Activated T-helper 2 cell treated with anti-CD3 and anti-CD28 coated beads, Interferon-gamma antibody, Interleukin-2, Interleukin-4, amounts not matched to agents 10 μg/mL and 5 μg/mL and 100 μg/mL, durations not matched to agents 14 hours and 24 hours and 36 hours (primary cell): ENCODE results near the gene CD47. TPM values are rescaled to one million over a fixed set of nuclear protein-coding genes. Genes with fewer than 3 reads are reported as not detected.

Experiments
- DNase-seq: peaks from one replicate; pipeline ENCODE4 v3.0.0; 2021; ENCODE audit warnings: low spot score
- H3K27ac Mint-ChIP-seq: one replicate; pipeline ENCODE4 v1.8.0; 2021; ENCODE audit warnings: mixed read lengths
- H3K27me3 Mint-ChIP-seq: one replicate; pipeline ENCODE4 v1.8.0; 2021; ENCODE audit warnings: low read depth, mixed read lengths
- H3K36me3 Mint-ChIP-seq: one replicate; pipeline ENCODE4 v1.8.0; 2021; ENCODE audit warnings: low read depth, mixed read lengths
- H3K4me1 Mint-ChIP-seq: one replicate; pipeline ENCODE4 v1.8.0; 2021; ENCODE audit warnings: low read depth, mixed read lengths
- H3K4me3 Mint-ChIP-seq: one replicate; pipeline ENCODE4 v1.8.0; 2021; ENCODE audit warnings: low read depth, mild to moderate bottlenecking, moderate library complexity, mixed read lengths
- H3K9me3 Mint-ChIP-seq: one replicate; pipeline ENCODE4 v1.8.0; 2021; ENCODE audit warnings: mixed read lengths
- intact Hi-C: fragments of 100-400 bp; cut with micrococcal nuclease; formaldehyde crosslinking; loops from one replicate; pipeline ENCODE4 v1.15.1; 2023
- total RNA-seq: library from RNA; stranded (reverse); gene quantifications from 2 replicates; pipeline ENCODE4 v1.2.3, GENCODE V29; 2022

CD47 gene
- total RNA-seq: 145 and 146 TPM in 2 replicates

- Mint-ChIP-seq H3K4me3 (peak within 1 kb of the TSS; percentile 99), H3K27me3 (peaks cover 2% of the 10 kb centered on the region), H3K27ac (peak within 1 kb of the TSS; percentile 100), H3K36me3 (peaks cover 31% of the 10 kb centered on the region), H3K9me3 (no peaks in the 10 kb centered on the region), H3K4me1 (peaks cover 29% of the 10 kb centered on the region)
- peak; percentile 95 for DNase-seq
- intact Hi-C loops: loop anchor here (1.0 to 2.0 kb wide), 2 partner anchors 9 to 498 kb away; partner anchors contain the start of genes CIP2A and DZIP3
These were observed at the start of gene CD47 for GRCh38 chr3:108090701-108091497. Gene CD47 (minus strand): TSS chr3:108091031. CDS start chr3:108090908, 123 bp downstream.

- Mint-ChIP-seq H3K4me3 (no peak overlapping the region), H3K4me1 (peaks cover 37% of the 10 kb centered on the region), H3K36me3 (peaks cover 94% of the 10 kb centered on the region), H3K27ac (no peak overlapping the region), H3K27me3 (no peaks in the 10 kb centered on the region), H3K9me3 (no peaks in the 10 kb centered on the region)
- intact Hi-C loops: no loop called here
- DNase-seq: no peak
These were observed 46.6 kb upstream of the CD47 start for GRCh38 chr3:108137460-108137814.

GRCh38 chr3:108136561-108137459, 46.0 kb upstream of the CD47 start:
- Mint-ChIP-seq H3K27ac (no peak overlapping the region), H3K4me3 (no peak overlapping the region), H3K4me1 (peaks cover 43% of the 10 kb centered on the region), H3K27me3 (no peaks in the 10 kb centered on the region), H3K9me3 (no peaks in the 10 kb centered on the region), H3K36me3 (peaks cover 94% of the 10 kb centered on the region)
- intact Hi-C loops: no loop called here
- DNase-seq: no peak

DNA sequence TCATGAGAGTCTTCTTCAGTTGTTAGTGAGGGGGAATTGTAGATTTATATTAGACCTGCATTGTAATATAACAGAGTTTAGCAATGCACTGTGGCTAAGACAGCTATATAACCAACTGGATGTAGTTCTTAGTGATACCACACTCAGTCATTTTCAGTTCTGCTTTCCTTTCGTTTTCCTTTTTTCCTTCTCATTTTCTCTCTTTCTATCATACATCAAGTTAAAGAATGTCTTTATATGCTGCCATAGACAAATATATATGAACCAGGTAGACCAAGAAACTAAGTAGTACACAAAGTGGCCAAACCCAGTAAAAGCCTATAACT, 43.7 kb upstream of the CD47 start:
- Mint-ChIP-seq H3K27ac (peak overlapping the region; percentile 91), H3K4me1 (peaks cover 64% of the 10 kb centered on the region), H3K4me3 (peak overlapping the region; percentile 14), H3K9me3 (no peaks in the 10 kb centered on the region), H3K36me3 (peaks cover 95% of the 10 kb centered on the region), H3K27me3 (no peaks in the 10 kb centered on the region)
- intact Hi-C loops: loop anchor here (1.0 to 5.0 kb wide), 3 partner anchors 9 to 193 kb away; partner anchors contain the start of gene HHLA2
- DNase-seq: no peak

GRCh38 chr3:108133858-108134554, 43.2 kb upstream of the CD47 start:
- intact Hi-C loops: loop anchor here (1.0 to 5.0 kb wide), 3 partner anchors 9 to 193 kb away; partner anchors contain the start of gene HHLA2
- Mint-ChIP-seq H3K9me3 (no peaks in the 10 kb centered on the region), H3K4me1 (peaks cover 66% of the 10 kb centered on the region), H3K27ac (peak overlapping the region; percentile 91), H3K27me3 (no peaks in the 10 kb centered on the region), H3K4me3 (peak overlapping the region; percentile 67), H3K36me3 (peaks cover 95% of the 10 kb centered on the region)
- DNase-seq: no peak

DNA sequence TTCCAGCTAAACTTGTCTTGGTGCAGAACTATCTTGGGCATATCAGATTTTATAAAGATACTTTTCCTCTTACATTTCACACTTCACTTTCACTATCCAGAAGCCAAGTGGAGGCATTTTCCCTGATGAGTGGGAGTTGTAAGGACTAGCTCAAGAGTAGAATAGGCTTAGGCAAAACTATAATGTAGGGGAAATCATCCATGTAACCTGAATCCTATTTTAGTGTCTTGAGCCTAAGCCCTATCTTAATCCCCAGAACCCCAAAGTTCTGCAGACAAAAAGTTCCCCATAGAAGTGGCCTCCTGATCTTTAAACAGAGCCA, 42.2 kb upstream of the CD47 start:
- H3K9me3 Mint-ChIP-seq: peaks cover 7% of the 10 kb centered on the region
- H3K27ac Mint-ChIP-seq: peak overlapping the region; percentile 91
- DNase-seq: no peak
- H3K4me3 Mint-ChIP-seq: peak overlapping the region; percentile 67
- peaks cover 97% of the 10 kb centered on the region for H3K36me3 Mint-ChIP-seq
- intact Hi-C loops: loop anchor here (5.0 kb wide), 1 partner anchor 194 kb away; no protein-coding TSS in a partner anchor
- no peaks in the 10 kb centered on the region for H3K27me3 Mint-ChIP-seq
- peaks cover 76% of the 10 kb centered on the region for H3K4me1 Mint-ChIP-seq

DNA sequence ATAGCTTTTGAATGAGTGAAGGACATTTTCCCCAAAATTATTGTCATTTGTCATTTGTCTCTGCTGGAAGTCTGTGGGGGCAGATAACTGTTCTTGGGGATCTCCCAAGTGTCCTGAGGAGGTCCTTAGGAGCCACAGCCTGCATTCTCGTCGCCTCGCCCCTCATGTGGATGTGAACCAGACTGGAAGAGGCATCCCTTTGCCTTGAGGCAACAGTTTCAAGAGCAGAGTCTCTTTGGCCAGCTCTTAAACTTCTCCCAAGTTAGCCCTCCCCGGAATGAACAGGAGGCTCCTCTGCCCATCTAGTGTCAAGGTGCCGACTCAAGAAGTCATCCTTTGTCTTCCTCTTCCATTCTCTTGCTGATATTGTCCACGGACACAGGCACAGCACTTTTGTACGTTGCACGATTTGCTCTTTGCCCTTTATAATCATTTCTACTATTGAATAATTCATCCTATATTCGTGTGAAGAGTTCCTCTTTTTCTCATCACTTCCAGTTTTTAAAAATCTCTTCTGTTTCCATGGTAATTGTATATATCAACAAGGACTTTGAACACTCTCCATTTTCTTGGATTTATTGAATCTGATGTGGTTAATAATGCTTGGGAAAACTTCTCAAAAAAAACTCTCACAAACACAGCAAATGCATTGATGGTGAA, 40.8 kb upstream of the CD47 start:
- H3K27ac Mint-ChIP-seq: peak overlapping the region; percentile 91
- H3K4me3 Mint-ChIP-seq: peak overlapping the region; percentile 17
- no peaks in the 10 kb centered on the region for H3K27me3 Mint-ChIP-seq
- intact Hi-C loops: loop anchor here (2.0 to 5.0 kb wide), 2 partner anchors 196 to 703 kb away; no protein-coding TSS in a partner anchor
- H3K36me3 Mint-ChIP-seq: peaks cover 91% of the 10 kb centered on the region
- no peak for DNase-seq
- H3K4me1 Mint-ChIP-seq: peaks cover 82% of the 10 kb centered on the region
- H3K9me3 Mint-ChIP-seq: peaks cover 11% of the 10 kb centered on the region

DNA sequence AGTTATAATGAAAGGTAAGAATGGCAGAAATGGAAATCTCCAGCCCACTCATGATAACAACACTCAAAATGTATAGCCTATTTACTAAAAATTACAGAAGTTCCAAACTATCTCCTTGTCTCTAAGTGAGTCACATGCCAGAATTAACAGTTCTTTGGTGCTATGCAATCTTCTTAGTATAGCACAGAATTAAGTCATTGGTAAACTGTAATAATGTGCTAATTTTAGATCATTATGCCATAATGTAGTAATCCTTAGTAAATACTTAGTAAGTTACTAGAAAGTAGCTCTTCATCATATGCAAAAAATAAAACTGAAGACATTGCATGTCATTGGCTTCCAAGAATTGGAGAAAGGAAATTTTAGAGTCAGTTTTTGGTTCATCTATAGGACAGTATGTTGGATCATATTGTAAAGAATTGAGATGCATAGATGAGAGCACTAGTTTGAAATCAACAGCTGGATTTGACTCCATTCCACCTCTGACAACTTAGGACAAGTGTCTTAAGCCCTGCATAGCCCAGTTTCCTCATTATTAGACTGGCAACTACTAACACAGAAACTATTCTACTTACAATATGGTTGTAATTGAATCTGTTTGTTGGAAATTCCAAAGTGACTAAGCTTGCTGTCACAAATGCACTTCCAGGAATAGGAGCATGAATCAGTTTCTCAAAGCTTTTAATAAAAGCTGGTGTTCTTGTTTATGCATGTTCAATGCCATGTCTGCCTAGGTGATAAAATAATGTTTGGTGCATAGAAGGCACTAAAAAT, 40.1 kb upstream of the CD47 start:
- intact Hi-C loops: loop anchor here (2.0 to 5.0 kb wide), 2 partner anchors 196 to 704 kb away; no protein-coding TSS in a partner anchor
- Mint-ChIP-seq H3K9me3 (peaks cover 11% of the 10 kb centered on the region), H3K27me3 (no peaks in the 10 kb centered on the region), H3K4me3 (peak overlapping the region; percentile 27), H3K36me3 (peaks cover 89% of the 10 kb centered on the region), H3K27ac (peak overlapping the region; percentile 91), H3K4me1 (peaks cover 80% of the 10 kb centered on the region)
- DNase-seq: no peak

GRCh38 chr3:108130236-108130635, 39.4 kb upstream of the CD47 start:
- Mint-ChIP-seq H3K4me3 (peak overlapping the region; percentile 26), H3K4me1 (peaks cover 81% of the 10 kb centered on the region), H3K27ac (peak overlapping the region; percentile 91), H3K9me3 (peaks cover 11% of the 10 kb centered on the region), H3K36me3 (peaks cover 89% of the 10 kb centered on the region), H3K27me3 (no peaks in the 10 kb centered on the region)
- intact Hi-C loops: loop anchor here (2.0 to 5.0 kb wide), 2 partner anchors 197 to 705 kb away; no protein-coding TSS in a partner anchor
- DNase-seq: no peak

DNA sequence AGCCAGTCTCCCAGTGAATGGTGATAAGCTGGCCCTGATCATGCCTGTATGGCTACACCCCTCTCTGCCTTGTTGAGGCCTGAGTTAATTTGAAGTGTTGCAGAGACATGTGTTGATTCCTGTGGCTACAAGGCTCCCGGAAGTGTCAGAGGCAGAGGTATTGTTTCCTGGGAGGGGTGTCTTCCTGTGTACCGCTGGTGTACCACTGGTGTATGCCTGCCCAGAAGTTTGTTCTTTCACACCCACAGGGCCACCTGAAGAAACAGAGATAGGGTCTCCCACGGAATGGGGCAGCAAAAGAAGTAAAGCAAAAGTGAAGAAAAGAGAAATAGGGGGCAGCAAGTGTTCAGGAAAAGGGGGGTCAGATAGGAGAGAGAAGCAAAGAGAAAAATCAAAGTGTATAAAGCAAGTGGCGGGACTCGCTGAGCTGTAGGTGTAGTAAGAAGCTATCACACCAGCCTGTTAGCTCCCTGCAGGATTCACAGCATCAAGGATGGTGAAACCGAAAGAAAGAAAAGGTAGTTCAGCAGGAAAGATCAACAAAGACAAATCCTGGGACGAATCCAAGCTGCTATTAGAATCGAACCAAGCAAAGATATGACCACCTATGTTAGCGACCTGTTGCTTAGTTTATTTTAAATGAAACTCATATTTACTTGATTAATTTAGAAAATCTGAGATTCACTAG, 36.6 kb upstream of the CD47 start:
- Mint-ChIP-seq H3K27me3 (no peaks in the 10 kb centered on the region), H3K36me3 (peaks cover 64% of the 10 kb centered on the region), H3K4me1 (peaks cover 75% of the 10 kb centered on the region), H3K27ac (peak overlapping the region; percentile 94), H3K9me3 (peaks cover 11% of the 10 kb centered on the region), H3K4me3 (peak overlapping the region; percentile 91)
- DNase-seq: peak; percentile 63
- intact Hi-C loops: loop anchor here (5.0 kb wide), 1 partner anchor 460 kb away; the partner anchor contains the start of genes CIP2A and DZIP3

GRCh38 chr3:108126348-108126747, 35.5 kb upstream of the CD47 start:
- Mint-ChIP-seq H3K4me1 (peaks cover 70% of the 10 kb centered on the region), H3K9me3 (peaks cover 11% of the 10 kb centered on the region), H3K4me3 (peak overlapping the region; percentile 96), H3K27ac (peak overlapping the region; percentile 99), H3K36me3 (peaks cover 53% of the 10 kb centered on the region), H3K27me3 (no peaks in the 10 kb centered on the region)
- intact Hi-C loops: loop anchor here (1.0 to 5.0 kb wide), 2 partner anchors 8 to 461 kb away; partner anchors contain the start of genes CIP2A and DZIP3
- DNase-seq: no peak
